Measurements from ENCODE around the gene EZH2.

The EZH2 gene

DNA sequence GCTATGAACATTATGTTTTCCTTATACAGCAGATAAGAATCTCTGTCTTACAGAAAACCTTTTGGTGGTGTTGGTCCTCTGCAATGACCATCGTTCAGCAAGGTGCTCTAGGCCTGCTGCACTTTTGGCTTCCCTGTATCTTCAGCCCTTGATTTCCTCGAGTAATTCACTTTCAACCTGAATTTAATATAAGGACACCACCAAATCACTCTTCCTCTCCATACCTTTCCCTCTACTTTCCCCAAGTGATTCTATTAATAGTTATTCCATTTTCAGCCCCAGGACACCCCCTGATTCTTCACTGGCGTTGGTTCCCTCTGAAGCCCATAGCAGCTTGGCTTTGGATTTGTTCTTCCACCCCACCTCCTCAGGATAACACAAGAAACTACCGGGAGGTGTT lies 72.2 kb downstream of the EZH2 start:
- no peak for TF ChIP-seq CTCF (IDR thresholded peaks at IDR 0.05; ENCODE audit: low read depth, low read length)
- no peak for DNase-seq (ENCODE audit: extremely low read depth, low read depth)

GRCh38 chr7:148809856-148810255 lies 74.2 kb downstream of the EZH2 start:
- DNase-seq (ENCODE audit: extremely low read depth, low read depth): no peak
- no peak for TF ChIP-seq CTCF (IDR thresholded peaks at IDR 0.05; ENCODE audit: low read depth, low read length)

- DNase-seq (ENCODE audit: extremely low read depth, low read depth): no peak
- no peak for TF ChIP-seq CTCF (IDR thresholded peaks at IDR 0.05; ENCODE audit: low read depth, low read length)
Measured at GRCh38 chr7:148807436-148807835, 76.7 kb downstream of the EZH2 start.

DNA sequence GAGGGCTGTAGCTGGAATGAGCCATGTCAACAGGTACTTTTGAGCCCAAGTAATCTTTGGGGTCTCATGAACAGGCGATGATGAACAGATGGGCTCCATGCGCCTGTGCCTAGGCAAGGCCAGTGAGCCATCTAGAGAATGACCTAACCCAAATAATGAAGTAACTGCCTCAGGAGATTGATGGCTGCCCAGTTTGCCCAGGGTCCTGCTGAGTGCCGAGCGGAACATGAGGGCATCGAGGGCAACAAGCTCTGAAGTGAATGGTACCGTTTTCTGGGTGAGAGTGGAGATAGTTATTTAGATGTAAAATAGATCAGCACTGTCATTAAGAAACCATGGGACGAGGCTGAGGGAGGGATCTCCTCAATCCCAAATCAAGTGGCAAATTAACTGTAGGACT lies 77.9 kb downstream of the EZH2 start:
- no peak for TF ChIP-seq CTCF (IDR thresholded peaks at IDR 0.05; ENCODE audit: low read depth, low read length)
- DNase-seq (ENCODE audit: extremely low read depth, low read depth): no peak

- no peak for TF ChIP-seq CTCF (IDR thresholded peaks at IDR 0.05; ENCODE audit: low read depth, low read length)
- DNase-seq (ENCODE audit: extremely low read depth, low read depth): no peak
Measured at GRCh38 chr7:148804343-148805235, 79.5 kb downstream of the EZH2 start.

DNA sequence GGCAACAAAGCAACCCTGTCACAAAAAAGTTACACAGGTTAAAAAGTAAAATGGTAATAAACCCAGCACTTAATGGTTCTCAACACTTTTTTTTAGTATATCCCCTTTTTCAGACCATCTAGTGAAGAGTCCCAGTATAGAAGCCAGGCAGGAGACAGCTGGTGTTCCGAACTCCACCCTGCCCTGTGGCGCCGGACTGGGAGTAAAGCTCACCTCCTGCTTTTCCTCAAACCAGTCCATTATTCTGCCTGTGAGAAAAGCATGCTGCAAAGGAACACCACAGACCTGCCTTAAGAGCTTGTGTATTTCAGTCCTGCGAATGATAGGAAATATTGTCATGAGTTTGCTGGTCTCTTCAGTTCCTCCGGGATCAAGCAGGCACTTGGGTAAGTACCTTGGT lies 81.0 kb downstream of the EZH2 start:
- TF ChIP-seq CTCF (IDR thresholded peaks at IDR 0.05; ENCODE audit: low read depth, low read length): no peak
- DNase-seq (ENCODE audit: extremely low read depth, low read depth): no peak

DNA sequence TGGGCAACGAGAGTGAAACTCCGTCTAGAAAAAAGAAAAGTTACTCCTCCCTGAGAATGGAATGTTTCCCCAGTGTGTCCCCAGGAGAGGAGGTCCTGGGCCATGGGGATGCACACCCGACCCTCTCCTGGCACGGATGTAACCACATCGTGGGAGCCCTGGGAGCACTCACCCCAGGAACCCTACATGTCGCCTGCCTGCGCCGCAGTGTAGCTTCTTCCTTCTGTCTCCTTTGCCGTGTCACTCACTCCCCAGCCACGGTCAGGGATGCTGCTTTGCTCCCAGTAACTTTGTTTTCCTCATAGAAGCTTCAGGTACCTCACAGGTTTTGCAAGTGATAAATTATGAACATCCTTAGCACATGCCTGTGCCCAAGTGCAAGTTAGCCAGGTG lies 82.0 kb downstream of the EZH2 start:
- no peak for TF ChIP-seq CTCF (IDR thresholded peaks at IDR 0.05; ENCODE audit: low read depth, low read length)

More for the DNA sequence above, 82.0 kb downstream of the EZH2 start:
- no peak for DNase-seq (ENCODE audit: extremely low read depth, low read depth)
